8988T (cell line): ENCODE data around the gene PSMD1.
A peak's percentile ranks its signal among the peaks of the same experiment; 100 is the strongest.
"Not testable (repeated sequence)": the region's sequence is repeated elsewhere in the genome, so short reads cannot be mapped to it uniquely, and the experiment has no call there.

ENCODE experiments used
- DNase-seq: peaks from one replicate; pipeline ENCODE4 v3.0.0; 2011

PSMD1 gene

DNA sequence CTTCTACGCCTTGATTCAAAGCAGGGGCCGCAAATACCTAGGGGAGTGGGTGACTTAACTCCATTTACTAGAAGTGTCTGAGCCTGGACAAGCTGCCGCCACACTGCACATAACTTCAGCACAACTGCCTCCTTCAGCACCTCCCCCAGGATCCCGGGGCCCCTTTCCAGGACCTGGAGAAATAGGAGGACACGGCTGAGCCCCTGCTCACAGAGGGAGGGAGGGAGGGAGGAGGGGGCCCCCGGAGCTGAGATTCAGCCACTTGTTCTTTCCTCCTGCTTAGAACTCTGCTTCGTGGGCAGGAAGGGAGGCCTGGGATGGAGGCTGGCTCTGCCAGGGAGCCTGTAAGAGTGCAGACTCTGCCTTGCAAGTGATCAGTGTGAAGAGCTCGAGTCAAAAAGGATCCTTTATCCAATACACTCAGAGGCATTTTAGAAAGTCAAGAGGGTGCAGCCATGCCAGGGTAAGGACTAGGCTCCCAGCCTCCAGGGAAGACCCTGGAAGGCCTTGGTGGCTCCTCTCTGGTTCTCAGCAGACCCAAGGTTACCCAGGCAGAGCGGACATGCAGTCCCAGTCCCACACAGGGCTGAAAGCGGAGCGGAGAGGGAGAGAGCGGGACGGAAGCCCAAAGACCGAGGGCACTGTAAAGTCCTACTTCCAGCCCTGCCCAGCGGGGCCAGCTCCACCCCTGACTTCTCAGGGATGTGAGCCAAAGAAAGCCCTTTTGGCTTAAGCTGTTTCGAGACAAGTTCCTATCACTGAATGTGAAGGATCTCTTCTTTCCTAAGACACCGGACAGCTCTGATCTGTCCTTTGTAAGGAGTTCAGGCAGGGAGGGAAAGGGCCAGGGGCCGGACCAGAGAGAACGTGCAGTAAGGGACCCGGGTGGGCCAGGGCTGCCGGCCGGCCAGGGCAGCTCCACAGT lies 133.2 kb downstream of the PSMD1 start:
- DNase-seq = no peak

DNA sequence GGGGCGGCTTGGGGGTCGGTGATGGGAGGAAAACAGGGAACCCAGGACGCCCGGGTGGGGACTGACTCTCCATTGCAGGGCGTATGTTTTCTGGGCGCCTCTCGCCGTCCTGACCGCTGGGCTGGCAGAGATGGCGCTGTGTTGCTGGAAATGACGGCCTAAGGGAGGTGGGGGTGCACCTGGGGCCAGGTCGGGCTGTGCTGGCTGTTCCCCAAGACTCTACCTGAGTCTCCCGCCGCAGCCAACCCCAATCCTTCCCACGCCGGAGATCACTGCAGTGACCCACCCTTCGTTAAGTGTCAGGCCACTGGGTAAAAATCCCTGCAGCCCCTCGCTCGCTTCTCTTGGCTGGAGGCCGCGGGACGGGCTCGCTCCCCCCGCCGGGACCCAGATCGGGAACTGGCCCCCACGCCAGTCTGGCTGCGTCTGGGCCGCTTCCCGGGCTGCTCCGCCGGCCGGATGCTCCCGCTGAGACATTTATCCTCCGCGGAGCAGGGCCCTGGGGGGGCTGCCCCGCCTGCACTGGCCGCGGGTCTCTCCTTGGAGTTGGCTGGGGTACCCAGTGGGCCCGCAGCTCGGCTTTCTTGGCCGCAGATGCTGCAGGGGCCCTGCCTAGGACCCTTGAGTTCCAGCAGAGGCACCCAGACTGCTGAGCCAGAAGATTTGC lies 134.0 kb downstream of the PSMD1 start:
- no peak for DNase-seq

DNA sequence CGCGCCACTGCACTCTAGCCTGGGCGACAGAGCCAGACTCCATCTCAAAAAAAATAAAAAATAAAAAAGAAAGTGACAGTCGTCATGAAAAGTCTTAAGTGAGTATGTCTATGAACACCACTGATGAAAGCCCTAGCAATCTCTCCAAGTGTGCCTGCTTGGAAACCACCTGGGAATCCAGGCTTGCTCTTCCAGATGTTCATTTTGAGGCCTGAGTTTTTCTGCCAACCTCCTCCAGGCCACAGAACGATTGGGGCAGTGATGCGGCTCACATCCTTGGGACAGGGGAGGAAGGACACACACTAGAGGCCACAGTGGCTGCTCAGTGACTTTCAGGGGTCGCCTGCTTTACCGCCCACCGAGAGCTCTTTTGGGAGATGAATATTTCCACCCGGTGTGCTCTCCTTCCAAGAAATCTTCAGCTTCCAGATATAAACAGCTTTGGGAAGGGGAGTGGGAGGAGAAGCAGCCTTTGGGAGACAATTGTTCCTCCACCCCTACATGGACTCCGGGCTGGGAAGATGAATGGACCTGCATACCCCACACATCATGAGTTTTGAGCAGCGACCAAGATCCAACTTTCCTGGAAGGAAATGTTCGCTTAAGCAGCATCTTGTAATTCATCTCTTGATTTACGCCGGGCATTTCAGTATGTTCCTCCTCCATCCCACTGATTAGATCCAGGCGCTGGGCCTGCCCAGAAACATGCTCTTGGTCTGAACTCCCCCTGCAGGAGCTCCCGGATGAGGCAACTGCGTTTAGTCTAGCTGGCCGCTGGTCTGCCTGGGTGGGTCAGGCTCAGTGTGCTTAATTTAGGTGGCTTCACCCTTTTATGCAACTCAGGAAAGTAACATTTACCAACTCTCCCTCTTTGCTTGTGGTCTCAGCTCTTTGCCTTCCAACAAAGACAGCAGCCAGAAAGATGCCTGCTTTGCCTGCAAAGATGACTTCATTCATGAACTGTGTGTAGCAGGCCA lies 135.5 kb downstream of the PSMD1 start:
- DNase-seq = peak; percentile 64

DNA sequence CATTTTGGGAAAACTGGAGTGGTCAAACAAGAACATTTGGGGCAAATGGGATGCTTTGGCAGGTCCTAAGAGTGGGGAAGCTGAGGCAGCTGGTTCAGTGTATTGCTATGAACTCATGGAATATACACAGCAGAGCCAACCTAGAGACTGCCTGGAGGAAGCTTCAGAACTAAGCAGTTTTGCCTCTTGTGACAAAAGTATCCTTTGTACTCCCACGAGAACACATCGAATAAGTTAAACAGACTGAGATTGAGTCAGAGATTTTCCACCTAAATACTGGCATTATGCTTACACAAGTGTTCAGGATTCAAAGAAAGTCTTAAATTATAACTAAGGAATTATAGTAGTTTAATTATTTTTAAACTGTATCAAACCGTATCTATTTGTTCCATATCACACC lies 136.5 kb downstream of the PSMD1 start:
- DNase-seq = no peak

DNA sequence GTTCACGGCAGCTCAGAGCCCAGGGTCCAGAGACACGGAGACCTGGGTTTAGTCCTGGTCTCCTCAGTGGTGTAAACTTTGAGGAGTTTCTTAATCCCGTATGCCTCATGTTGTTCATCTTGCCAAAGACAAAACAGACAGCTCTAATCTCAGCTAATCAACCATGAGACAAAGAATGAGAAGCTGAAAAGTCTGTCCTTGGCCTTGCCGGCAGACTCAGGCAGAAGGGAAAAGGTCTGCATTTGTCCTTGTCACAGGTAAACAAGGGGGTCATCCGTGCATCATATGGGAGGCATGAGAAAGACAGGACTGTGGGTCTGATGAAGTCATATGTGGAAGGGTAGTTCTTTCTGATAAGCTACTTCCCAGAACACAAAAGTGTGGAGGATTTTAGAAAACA lies 139.9 kb downstream of the PSMD1 start:
- no peak for DNase-seq

DNA sequence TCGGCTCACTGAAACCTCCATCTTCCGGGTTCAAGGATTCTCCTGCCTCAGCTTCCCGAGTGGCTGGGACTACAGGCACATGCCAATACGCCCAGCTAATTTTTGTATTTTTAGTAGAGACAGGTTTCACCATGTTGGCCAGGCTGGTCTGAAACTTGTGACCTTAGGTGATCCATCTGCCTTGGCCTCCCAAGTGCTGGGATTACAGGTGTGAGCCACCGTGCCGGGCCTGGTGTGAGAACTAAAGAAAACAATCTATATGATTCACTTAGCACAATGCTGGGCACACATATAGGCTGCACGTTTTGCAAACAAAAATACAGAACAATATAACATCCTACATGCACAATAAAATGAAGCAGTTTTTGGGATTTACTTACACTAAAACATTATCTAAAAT lies 140.5 kb downstream of the PSMD1 start:
- DNase-seq = not testable (repeated sequence)

DNA sequence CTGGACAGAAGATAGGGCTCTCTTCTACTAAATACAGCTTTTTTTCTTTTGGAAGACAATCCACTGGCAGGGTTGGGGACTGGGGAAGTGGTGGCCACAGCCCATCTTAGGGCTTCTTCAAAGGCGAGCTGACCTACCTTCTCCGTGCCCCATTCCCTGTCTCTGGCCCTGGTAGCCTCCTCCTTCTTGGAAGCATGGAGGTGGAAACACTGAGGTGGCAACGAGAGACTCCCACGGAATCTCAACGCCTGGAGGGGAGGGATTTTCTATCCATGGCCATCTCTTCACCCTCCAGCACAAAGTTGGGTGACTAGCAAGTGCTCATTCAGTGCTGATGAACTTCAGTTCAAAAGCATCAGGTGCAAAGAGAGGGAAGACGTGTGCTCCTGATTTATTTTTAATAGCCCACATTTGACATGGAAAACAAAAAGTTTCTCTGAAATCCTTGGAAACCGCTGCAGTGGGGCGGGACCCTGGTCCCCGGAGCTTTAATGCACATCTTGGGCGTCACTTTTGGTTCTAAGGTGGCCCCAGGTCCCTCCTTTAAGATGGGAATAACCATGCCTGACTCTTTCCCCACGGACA lies 141.1 kb downstream of the PSMD1 start:
- no peak for DNase-seq

DNA sequence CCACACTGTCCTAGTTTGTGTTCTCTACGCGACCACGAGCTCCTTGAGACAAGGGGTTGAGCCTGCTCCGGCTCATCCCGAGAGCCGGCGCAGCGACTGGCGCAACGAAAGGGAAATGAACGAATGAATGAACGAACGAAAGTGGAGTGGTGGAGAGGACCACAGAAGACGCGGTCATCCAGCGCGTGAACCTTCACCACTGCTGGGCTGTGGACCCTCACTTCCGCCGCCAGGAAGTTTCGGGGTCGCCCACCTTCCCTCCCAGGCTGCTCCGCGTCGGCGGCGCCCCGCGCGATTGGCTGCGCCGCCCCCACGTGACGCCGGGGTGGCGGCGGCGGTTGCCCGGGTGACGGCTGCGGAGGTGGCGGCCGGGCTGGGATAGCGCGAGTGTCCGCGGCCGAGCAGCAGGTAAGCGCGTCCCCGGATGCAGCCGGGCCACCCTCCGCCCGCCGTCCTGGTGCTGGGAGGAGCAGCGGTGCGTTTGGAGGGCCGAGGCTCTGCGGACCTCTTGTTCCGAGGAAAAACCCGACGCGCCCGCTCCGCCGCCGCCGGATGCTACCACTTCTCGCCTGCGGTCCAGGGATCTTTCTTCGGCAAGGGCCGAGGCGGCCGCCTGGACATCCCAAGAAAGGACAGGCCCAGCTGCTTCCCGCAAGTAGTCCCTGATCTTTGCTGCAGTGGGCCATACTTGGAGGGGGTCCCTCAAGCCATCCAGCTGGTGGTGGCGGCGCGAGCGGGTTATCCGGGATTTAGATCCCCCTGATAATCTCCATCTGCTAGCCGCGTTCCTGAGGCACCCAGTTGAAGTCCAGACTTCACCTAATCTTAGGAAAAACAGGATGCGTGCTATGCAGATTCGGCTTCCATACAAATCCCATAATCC lies 141.9 kb downstream of the PSMD1 start, which contains the start of gene ARMC9:
ARMC9 (plus strand) TSS at position 341 of the 883 bp plus-strand sequence. CDS start 7,608 bp downstream, outside the sequence.
- peak; percentile 80 for DNase-seq

DNA sequence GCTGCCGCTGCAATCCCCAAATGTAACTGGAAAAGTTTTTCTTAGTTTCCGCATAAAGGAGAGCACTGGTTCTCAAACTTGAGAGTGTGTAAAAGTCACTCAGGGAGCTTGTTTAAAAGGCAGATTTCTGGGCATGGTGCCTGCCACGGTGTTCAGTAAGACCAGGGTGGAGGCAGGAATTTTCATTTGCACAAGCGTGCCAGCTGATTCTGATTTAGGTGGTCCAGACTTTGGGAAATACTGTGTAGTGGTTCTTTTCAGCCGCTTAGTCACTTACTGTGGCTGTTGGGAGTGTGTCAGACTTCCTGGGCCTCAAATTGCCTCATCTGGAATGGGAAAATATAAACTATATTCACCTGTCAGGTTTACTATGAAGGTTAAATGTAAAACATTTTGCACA lies 142.6 kb downstream of the PSMD1 start:
- no peak for DNase-seq

DNA sequence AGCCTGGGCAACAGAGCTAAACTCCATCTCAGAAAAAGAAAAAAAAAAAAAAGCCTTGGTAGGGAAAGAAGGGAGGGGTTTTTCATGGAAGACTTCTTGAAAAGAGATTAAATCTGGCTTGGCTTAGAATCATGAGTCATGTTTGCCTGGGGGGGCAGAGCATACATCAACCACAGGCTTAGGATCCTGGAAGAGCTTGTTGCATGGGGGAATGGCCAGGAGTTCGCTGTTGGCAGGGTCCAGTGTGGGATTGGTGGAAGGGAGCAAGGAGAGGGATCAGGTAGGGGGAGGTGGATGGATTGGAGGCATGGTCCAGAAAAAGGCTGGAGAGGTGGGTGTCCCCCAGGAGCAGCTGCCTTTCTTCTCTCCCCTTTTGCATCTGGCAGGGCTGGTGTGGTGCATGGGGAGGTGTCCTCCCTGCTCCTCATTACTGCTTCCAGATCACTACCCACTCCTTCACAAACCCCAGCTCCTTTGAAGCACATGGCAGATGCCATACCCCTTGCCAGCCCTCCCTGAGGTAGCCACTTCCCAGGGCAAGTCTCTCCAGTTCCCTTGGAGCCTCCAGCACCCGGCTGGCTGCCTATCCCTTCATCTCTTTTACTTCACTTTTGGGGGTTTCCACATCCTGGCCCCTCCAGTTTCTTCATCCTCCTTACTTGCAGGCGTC lies 144.3 kb downstream of the PSMD1 start:
- no peak for DNase-seq

DNA sequence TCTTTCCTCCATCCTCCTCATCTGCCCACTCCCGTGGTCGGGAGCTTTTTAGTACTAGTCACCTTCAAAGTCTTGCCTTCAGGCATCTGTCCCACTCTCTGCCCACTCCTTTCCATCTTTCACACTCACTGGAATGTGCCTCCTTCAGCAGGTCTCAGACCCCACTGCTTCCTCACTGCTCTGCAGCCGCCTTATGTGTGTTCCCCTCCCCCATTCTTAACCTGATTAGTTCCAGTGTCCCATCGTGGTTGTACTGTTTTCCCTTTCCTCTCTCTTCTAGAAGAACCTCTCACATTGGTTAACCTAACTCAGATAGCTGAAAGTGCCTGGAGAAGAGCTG lies 144.8 kb downstream of the PSMD1 start:
- no peak for DNase-seq

DNA sequence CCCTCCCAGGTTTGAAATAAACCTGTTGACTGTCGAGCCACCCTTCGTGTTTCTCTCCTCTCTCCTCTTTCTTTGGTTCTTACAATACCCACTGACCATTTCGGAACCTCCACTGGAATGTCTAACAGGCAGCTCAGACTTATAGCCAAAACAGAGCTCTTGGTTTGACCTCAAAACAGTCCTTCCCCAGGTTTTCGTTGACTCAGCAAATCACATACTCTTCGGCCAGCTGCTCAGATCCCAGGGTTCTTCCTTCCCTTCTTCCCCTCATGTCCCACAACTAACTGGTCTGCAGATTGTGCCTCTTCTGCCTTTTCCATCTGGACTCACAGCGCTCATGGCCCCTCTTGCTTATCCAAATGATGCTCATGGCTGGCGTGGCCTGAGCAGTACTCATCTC lies 146.4 kb downstream of the PSMD1 start:
- no peak for DNase-seq

DNA sequence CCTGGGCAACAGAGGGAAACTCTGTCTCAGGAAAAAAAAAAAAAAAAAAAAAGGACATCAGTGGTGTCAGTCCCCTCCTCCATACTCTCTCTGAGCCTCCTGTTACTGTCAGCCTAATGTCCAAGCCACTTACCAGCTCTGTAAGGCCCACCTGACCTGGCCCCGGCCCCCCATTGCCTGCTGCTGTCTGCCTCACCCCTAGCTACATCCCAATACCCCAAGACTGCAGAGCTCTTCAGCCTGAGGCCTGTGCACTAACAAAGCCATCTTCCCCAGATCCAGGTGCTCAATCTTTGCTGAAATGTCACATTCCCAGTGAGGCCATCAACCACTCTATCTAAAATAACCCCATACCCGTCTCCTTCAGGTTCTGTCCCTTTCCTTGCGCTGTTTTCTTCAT lies 147.5 kb downstream of the PSMD1 start:
- DNase-seq = no peak

DNA sequence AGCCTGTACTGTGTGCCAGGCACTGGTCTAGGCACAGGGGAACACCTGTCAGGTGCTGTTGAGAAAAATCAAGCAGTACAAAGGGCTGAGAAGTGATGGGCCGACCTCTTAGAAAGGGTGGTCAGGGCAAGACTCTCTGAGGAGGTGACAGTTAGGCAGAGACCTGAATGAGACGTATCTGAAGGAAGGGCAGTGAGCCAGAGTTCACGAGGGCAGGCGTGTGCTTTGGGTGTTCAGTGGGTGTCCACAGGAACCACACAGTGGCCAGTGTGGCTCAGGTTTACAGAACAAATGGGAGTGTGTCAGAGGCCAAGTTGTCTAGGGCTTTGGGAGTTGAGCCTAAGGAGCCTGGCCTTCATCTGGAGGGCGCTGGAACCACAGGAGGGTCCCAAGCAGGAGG lies 147.9 kb downstream of the PSMD1 start:
- DNase-seq = no peak

DNA sequence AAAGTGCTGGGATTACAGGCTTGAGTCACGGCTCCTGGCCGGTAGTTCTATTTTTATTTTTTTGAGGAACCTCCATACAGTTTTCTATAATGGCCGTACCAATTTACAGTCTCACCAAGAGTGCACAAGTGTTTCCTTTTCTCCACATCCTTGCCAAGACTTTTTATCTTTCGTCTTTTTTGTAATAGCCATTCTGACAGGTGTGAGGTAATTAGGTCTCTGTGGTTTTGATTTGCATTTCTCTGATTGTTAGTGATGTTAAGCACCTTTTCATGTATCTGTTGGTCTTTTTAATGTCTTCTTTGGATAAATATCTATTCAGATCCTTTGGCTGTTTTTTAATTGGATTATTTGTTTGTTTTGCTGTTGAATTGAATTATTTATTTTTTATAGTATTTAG lies 151.1 kb downstream of the PSMD1 start:
- no peak for DNase-seq

DNA sequence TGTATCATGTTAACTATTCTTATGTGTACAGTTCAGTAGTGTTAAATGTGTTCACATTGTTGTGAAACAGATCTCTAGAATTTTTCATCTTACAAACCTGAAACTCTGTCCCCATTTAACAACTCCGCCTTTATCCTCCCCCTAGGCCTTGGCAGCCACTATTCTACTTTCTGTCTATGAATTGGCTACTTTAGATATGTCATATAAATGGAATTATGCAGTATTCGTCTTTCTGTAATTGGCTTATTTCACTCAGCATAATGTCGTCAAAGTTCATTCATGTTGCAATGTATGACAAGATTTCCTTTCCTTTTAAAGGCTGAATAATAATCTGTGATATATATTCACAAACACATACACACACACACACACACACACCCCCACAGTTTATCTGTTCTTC lies 154.1 kb downstream of the PSMD1 start:
- no peak for DNase-seq

DNA sequence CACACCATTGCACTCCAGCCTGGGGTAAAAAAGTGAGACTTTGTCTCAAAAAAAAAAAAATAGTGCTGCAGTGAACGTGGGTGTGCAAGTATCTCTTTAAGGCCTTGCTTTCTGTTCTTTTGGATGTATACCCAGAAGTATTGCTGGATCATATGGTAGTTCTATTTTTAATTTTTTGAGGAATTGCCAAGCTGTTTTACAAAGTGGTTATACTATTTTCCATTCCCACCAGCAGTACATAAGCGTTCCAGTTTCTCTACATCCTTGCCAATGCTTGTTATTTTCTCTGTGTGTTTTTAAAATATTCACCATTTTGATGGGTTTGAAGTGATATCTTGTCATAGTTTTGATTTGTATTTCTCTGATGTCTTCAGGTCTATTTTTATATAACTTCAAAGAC lies 154.8 kb downstream of the PSMD1 start:
- DNase-seq = no peak

DNA sequence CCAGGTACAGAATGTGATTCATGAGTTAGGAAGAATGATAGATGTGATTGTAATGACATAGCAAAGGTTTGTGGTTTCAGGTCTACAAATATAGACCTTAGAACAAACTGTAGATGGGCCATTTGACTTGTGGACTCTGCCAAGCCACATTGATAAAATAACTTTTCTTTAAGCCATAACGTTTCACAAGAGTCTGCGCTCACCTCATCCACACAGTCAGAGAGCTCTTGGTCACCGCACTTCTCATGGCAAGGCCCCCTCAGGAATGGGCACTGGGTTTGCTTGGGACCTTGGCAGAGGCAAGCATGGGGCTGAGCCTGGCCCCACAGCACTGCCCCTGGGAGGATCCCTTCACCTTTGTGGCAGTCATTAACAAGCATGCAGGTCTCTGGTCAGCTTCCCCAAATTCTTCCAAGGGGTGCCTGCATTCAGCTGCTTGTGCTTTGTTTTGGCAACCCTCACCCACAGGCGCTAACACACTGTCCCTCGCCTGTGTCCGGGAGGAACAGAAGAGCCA lies 155.7 kb downstream of the PSMD1 start:
- DNase-seq = no peak

DNA sequence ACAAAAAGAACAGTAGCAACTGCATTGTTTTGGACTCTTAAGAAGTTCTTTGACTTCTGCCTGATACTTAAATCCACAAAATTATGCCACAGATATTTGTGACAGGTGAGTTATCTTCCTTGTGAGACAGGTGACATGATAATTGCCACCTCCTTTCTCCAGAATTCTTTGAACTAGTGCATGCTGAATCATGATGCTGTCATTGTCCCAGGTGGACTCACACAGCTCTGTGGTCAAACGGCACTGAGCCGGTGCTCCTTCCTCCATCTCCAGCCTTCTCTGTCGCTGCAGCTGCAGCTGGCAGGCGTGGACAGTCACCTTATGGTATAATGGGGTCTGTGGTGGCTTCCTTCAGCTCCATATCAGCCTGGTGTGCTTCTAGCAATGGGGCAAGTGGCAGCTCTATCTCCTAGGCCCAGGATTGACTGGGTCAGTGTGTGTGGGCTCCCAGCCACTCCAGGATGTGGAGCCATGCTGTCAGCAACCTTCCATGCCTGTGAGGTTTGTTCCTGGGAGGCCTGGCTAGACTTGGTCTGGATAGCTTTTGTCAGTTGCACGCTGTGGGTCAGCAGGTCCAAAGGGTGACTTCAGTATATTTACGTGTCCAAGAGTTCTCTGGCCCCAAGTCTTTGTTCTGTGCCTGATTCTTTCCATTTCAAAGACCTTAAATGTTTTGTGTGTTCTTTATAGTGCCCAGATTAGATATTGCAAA lies 157.4 kb downstream of the PSMD1 start:
- DNase-seq = no peak

DNA sequence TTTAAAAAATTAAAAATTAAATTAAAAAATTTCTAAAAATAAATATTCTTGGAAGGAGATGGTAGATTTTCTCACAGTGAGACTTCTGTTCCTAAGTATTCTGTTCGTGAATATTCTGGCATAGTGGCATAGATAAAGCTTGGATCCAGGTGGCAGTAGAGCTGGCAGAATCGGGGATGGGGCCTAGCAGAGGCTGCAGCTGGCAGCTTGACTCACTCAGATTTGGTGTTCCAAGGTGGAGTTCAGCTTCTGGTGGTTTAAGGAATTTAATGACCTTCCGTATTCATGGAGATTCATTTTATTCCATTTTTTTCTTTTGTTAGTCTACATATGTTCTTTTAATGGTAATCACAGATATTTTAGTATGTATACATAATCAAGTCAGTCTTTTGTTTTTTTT lies 161.7 kb downstream of the PSMD1 start:
- no peak for DNase-seq
